ENCODE data around the gene SUMO4.
"Not testable (repeated sequence)": the region's sequence is repeated elsewhere in the genome, so short reads cannot be mapped to it uniquely, and the experiment has no call there.

SUMO4 gene

DNA sequence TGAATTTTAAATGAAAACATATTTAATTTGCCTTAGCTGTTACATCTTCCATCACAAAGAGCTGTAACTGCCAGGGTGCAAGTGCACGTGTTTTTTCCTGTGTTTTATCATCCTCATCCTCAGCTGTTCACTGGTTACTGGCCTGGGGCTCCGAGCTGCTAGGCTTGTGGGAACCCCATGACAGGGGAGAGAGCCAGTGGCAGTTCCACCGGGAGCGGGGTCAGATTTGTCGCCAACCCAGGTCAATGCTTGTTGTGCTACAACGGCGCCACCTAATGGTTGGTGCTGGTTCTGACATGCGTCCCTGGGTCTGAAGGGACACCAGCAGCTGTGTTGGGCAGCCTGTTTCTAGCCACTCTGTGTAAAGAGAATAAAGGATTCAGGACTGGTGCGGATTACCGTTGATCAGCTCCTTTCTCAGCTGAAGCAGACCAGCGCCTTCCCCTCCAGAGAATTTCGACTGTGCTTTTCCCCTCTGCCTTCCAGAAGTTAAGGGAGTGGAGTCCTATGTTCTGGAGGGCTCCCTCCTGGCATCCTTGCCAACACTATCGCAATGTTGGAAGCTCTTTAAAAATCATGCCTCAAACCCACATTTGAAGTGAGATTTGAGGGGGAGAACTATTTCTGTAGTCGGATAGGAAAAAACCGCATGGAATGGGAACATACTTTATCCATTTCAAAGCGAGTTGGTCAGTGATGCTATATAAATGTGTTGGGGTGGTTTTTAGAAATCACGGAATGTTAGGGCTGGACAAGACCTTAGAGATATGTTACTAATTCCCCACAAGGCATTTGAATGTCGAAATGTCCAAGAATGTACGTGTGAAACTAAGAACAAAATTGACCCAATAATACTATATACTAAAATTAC is 32.1 kb downstream of the SUMO4 start:
- peak overlapping the region; percentile 45 for H3K4me3 Mint-ChIP-seq
- no peaks in the 10 kb centered on the region for H3K36me3 Mint-ChIP-seq (ENCODE audit: low read depth)
- peak; percentile 95 for DNase-seq
- no peaks in the 10 kb centered on the region for H3K9me3 Mint-ChIP-seq
- peak overlapping the region; percentile 79 for H3K27ac Mint-ChIP-seq
- peaks cover 7% of the 10 kb centered on the region for H3K4me1 Mint-ChIP-seq (ENCODE audit: low read depth)
- no peaks in the 10 kb centered on the region for H3K27me3 Mint-ChIP-seq

DNA sequence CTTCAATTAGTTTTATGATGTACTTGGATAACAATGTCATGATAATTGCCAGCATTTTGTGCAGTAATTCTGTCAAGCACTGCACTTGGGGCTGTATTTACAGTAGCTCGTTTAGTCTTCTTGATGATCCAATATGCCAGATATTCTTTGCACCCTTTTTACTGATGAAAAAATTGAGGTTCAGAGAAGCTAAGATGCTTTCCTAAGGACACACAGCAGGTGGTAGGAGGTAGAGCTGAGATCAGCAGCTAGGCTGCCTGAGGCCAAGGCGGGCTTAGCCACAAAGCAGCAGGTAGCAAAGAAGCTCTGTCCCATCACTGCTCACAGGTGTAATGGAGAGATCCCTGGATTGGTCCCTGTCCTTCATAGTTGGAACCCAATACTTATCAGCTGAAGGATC is 33.3 kb downstream of the SUMO4 start:
- H3K27ac Mint-ChIP-seq, result no peak overlapping the region
- no peaks in the 10 kb centered on the region for H3K27me3 Mint-ChIP-seq

DNA sequence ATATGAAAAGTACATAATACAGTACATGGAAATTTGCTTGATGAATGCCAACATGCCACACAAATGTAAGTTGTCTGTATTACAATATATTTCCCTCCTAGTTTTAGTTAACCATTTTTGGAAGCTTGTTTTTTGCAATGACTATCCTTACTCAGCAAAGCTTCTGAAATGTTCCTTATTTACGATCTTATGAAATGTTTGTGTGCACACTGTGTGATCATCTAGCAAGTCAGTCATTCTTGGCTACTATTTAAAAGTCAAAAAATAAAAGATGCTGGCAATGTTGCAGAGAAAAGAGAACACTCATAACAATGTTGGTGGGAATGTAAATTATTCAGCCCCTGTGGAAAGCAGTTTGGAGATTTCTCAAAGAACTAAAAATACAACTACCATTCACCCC is 33.8 kb downstream of the SUMO4 start:
- Mint-ChIP-seq H3K4me3 (no peak overlapping the region), H3K9me3 (no peaks in the 10 kb centered on the region), H3K27me3 (no peaks in the 10 kb centered on the region), H3K36me3 (ENCODE audit: low read depth) (no peaks in the 10 kb centered on the region), H3K27ac (no peak overlapping the region), H3K4me1 (ENCODE audit: low read depth) (peaks cover 14% of the 10 kb centered on the region)
- no peak for DNase-seq

More for the DNA sequence above, 33.3 kb downstream of the SUMO4 start:
- Mint-ChIP-seq H3K36me3 (ENCODE audit: low read depth) (no peaks in the 10 kb centered on the region), H3K4me3 (no peak overlapping the region), H3K9me3 (no peaks in the 10 kb centered on the region), H3K4me1 (ENCODE audit: low read depth) (peaks cover 12% of the 10 kb centered on the region)
- DNase-seq, result no peak

DNA sequence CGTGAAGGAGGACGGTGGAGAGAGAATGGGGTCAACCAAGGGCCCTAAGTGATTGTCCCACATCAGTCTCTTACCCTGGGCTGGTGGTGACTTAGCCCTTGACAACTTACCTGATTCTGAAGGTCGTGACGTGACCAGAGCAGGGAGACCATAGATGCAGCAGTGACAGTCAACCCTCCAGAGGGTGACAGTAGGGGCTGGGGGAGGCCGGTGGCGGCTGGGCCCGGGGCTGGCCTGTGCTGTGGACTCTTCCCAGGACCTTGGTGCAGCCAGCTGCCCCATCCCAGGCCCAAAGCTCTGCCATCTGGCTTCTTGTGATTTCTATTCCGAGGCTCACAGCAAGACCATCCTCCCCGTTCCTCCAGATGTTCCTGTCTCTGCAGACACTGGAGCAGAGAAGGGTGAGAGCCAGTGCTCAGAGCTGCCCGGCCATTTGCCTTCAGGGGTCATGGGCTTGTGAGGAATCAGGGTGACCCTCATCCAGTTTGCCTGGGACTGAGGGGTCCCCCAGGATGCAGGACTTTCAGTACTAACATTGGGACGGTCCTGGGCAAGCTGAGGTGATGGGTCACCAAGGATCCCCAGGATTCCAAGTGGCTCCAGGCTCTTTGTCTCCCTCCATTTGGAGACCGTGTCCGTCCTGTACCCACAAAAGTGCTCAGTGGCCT is 36.0 kb downstream of the SUMO4 start:
- peak overlapping the region; percentile 14 for H3K27ac Mint-ChIP-seq
- H3K4me1 Mint-ChIP-seq (ENCODE audit: low read depth), result peaks cover 21% of the 10 kb centered on the region
- H3K9me3 Mint-ChIP-seq, result no peaks in the 10 kb centered on the region
- no peak overlapping the region for H3K4me3 Mint-ChIP-seq
- no peaks in the 10 kb centered on the region for H3K36me3 Mint-ChIP-seq (ENCODE audit: low read depth)
- no peak for DNase-seq
- no peaks in the 10 kb centered on the region for H3K27me3 Mint-ChIP-seq

DNA sequence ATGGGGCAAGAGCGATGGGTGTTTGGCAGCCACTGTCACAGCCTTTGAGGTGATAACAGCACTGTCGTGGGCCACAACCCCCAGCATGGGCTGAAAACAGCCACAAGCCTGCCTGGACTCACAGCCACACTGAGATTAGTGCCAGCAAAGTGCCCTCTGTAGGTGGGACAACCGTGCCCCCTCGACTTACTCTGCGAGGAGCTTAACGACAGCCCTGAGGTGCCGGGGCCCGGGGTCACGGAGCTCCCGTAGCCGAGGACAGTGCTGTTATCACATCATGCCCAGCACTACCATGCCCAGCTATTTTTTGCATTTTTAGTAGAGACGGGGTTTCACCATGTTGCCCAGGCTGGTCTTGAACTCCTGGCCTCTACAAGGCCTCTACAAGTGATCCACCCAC is 36.6 kb downstream of the SUMO4 start:
- Mint-ChIP-seq H3K36me3 (ENCODE audit: low read depth) (no peaks in the 10 kb centered on the region), H3K4me3 (no peak overlapping the region), H3K27ac (peak overlapping the region; percentile 14), H3K4me1 (ENCODE audit: low read depth) (peaks cover 21% of the 10 kb centered on the region), H3K27me3 (no peaks in the 10 kb centered on the region), H3K9me3 (no peaks in the 10 kb centered on the region)
- no peak for DNase-seq

DNA sequence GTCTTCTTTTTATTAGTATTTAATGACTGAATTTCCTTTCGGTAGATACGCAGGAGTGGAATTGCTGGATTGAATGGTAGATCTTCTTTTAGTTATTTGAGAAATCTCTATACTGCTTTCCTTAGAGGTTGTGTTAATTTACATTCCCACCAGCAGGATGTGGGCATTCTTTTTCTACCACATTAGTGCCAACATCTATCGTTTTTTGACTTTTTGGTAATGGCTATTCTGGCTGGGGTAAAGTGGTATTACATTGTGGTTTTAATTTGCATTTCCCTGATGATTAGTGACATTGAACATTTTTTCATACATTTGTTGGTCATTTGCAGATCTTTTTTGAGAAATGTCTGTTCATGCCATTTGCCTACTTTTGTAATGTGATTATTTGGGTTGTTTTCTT is 37.1 kb downstream of the SUMO4 start:
- no peak overlapping the region for H3K4me3 Mint-ChIP-seq
- no peaks in the 10 kb centered on the region for H3K9me3 Mint-ChIP-seq
- peak overlapping the region; percentile 14 for H3K27ac Mint-ChIP-seq
- H3K36me3 Mint-ChIP-seq (ENCODE audit: low read depth), result no peaks in the 10 kb centered on the region
- peaks cover 16% of the 10 kb centered on the region for H3K4me1 Mint-ChIP-seq (ENCODE audit: low read depth)
- no peaks in the 10 kb centered on the region for H3K27me3 Mint-ChIP-seq
- DNase-seq, result no peak

DNA sequence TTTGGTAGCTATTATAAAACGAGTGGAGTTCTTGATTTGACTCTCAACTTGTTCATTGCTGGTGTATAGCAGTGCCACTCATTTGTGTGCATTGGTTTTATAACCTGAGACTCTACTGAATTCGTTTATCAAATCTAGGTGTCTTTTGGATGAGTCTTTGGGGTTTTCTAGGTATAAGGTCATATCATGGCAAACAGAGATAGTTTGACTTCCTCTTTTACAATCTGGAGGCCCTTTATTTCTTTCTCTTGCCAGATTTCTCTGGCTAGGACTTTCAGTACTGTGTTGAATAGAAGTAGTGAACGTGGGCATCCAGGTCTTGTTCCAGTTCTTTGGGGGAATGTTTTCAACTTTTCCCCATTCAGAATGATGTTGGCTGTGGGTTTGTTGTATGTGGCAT is 38.8 kb downstream of the SUMO4 start:
- Mint-ChIP-seq H3K9me3 (no peaks in the 10 kb centered on the region), H3K27me3 (no peaks in the 10 kb centered on the region), H3K4me3 (no peak overlapping the region)

DNA sequence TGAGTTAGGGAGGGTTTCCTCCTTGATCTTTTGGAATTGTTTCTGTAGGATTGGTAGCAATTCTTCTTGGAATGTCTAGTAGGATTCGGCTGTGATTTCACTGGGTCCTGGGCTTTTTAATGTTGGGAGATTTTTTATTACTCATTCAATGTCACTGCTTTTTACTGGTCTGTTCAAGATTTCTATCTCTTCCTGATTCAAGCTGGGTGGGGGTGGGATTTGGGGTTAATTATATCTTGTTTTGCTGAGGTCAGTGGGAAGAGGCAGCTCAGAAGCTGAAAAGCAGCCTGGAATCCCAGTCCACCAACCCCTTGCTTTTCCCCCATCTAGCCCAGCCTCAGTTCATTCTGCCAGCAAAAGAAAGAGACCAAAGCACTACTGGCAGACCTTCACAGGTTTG is 39.6 kb downstream of the SUMO4 start:
- Mint-ChIP-seq H3K9me3 (peaks cover 3% of the 10 kb centered on the region), H3K4me3 (no peak overlapping the region), H3K4me1 (ENCODE audit: low read depth) (peaks cover 20% of the 10 kb centered on the region), H3K36me3 (ENCODE audit: low read depth) (no peaks in the 10 kb centered on the region), H3K27ac (peak overlapping the region; percentile 35), H3K27me3 (no peaks in the 10 kb centered on the region)
- DNase-seq, result no peak

More for the DNA sequence above, 38.8 kb downstream of the SUMO4 start:
- no peak for DNase-seq
- Mint-ChIP-seq H3K36me3 (ENCODE audit: low read depth) (no peaks in the 10 kb centered on the region), H3K27ac (peak overlapping the region; percentile 4), H3K4me1 (ENCODE audit: low read depth) (peaks cover 18% of the 10 kb centered on the region)

DNA sequence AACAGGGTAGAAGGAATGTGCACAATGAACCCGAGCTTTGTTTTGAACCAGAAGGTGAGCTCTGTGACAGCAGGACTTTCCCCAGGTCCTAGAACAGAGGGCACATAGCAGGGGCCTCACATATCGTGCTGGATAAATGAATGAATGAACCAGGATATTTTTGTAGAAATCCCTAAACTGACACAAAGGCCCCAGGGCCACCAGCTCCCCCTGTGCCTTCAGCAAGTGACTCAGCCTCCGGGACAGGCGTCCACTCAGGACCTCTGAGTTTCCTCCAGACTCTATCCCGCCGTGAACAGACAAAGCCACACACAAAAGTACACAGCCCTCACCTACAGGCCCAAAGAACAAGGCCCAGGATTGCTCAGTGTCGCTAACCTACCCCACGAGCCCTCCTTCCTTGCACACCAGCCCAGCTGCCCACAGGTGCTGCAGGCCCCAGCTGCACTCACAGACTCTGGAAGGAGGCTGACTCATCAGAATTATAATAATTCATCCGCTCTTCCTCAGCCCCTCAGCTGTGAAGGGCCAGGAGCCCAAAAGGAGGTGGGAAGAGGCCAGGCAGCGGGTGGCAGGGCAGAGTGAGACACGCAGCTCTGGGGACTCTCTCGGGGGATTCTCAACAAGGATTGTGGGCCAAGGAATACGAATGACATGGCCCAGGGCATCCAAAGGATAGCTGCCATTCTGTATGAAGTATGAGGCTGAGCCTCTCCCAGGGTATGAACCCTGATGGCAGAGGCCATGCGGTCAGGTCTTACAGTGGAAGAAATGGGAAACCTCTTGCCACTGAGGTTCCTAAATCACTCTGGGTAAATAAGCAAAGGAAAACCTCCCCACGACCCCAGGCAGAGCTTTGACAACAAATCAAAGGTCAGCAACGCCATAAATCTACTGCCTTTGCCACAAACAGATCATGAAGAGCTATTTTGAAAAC is 40.9 kb downstream of the SUMO4 start:
- DNase-seq, result no peak
- Mint-ChIP-seq H3K4me1 (ENCODE audit: low read depth) (peaks cover 27% of the 10 kb centered on the region), H3K27ac (no peak overlapping the region), H3K36me3 (ENCODE audit: low read depth) (no peaks in the 10 kb centered on the region), H3K4me3 (no peak overlapping the region), H3K9me3 (peaks cover 4% of the 10 kb centered on the region), H3K27me3 (no peaks in the 10 kb centered on the region)

DNA sequence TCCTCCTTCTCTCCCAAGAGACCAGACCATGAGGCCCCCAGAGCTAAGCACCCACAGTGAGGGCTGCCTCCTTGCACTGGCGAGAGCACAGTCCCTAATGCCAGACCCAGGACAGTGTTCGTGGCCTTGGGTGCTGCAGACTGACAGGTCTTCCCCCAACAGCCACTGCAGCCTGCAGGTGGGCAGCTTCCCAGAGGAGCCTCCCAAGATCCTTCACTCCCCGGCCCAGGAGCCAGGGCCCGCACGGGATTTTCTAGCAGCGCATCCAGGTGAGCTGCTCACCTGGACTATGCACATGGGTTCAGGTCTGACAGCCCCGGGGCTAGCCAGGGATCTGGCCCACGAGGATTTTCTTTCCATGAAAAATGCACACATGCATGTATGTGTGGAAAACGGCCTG is 41.7 kb downstream of the SUMO4 start:
- Mint-ChIP-seq H3K27me3 (no peaks in the 10 kb centered on the region), H3K4me1 (ENCODE audit: low read depth) (peaks cover 31% of the 10 kb centered on the region), H3K27ac (no peak overlapping the region), H3K9me3 (peaks cover 4% of the 10 kb centered on the region), H3K36me3 (ENCODE audit: low read depth) (no peaks in the 10 kb centered on the region), H3K4me3 (no peak overlapping the region)
- DNase-seq, result no peak

DNA sequence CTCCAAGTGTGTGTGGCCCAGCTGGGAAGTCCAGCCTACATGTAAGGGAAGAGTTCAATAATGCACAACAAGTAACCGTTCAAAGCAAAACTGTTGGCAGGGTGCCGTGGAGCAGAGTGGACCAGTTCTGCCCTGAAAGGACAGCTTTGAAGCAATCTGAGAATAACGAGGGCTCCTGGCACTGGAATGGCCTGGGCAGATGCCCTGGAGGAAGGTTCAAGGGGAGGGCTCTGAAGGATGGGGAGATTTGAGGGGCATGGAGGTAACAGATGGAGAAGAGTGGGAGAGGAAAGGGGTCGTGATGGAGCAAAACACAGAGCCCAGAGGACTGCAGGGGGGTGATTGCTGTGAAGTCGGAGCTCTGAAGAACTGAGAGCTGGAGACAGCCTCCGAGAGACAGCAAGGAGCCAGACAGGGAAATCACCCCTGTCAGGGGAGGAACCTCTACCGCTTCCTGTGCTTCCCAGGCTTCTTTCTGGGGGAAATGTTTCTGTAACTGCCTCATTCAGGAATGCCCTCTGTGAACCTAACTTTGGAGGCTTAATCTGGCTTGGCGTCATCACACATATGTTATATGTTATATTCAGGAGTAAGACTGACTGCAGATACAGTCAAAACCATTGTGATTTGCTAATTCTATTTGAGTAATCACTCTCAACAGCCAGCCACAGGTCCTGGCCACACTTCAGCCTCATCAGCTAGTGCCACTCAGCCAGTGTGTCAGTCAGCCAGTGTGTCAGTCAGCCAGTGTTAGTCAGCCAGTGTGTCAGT is 43.5 kb downstream of the SUMO4 start:
- H3K27ac Mint-ChIP-seq, result peak overlapping the region; percentile 59
- DNase-seq, result peak; percentile 24

DNA sequence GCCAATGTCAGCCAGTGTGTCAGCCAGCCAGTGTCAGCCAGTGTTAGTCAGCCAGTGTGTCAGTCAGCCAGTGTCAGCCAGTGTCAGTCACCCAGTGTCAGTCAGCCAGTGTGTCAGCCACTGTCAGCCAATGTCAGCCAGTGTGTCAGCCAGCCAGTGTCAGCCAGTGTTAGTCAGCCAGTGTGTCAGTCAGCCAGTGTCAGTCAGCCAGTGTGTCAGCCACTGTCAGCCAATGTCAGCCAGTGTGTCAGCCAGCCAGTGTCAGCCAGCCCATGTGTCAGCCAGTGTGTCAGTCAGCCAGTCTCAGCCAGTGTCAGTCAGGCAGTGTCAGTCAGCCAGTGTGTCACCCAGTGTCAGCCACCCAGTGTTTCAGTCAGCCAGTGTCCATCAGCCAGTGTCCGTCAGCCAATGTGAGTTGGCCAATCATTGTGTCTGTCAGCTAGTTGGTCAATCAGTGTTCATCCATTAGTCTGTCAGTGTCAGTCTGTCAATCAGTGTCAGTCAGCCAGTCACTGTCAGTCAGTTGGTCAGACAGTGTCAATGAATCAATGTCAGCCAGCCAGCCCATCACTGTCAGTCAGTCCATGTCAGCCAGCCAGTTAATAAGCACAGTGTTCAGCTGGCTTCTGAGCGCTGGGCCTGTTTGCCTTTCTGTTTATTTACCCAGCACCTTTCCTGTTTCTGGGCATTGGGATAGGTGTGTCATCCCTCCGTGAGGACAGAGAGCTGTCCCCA is 44.5 kb downstream of the SUMO4 start:
- H3K4me1 Mint-ChIP-seq (ENCODE audit: low read depth), result peaks cover 15% of the 10 kb centered on the region
- H3K27me3 Mint-ChIP-seq, H3K4me3 Mint-ChIP-seq, DNase-seq, H3K9me3 Mint-ChIP-seq: not testable (repeated sequence)
- peak overlapping the region; percentile 74 for H3K27ac Mint-ChIP-seq
- peaks cover 14% of the 10 kb centered on the region for H3K36me3 Mint-ChIP-seq (ENCODE audit: low read depth)

More for the DNA sequence above, 43.5 kb downstream of the SUMO4 start:
- H3K4me1 Mint-ChIP-seq (ENCODE audit: low read depth), result peaks cover 23% of the 10 kb centered on the region
- peaks cover 7% of the 10 kb centered on the region for H3K36me3 Mint-ChIP-seq (ENCODE audit: low read depth)
- no peak overlapping the region for H3K4me3 Mint-ChIP-seq
- H3K9me3 Mint-ChIP-seq, result peaks cover 4% of the 10 kb centered on the region
- no peaks in the 10 kb centered on the region for H3K27me3 Mint-ChIP-seq

DNA sequence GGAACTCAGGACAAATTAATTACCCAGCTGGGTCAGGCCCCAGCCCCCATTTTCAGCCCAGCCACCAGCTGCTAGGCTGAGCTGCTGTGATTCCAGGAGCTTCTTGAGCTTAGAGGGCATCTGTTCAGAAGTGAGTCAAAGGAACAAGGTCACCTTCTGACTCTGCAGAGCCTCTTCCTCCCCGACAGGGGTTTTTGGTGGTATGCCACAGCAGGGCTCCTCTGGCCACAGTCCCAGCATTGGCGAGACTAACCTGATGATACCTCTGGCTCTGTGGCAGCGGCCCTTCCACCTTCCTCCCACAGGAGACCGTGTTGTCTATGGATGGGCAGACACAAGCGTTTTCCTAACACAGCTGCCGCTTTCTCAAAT is 45.0 kb downstream of the SUMO4 start:
- H3K27ac Mint-ChIP-seq, result peak overlapping the region; percentile 74

More for the DNA sequence above, 45.0 kb downstream of the SUMO4 start:
- Mint-ChIP-seq H3K9me3 (peaks cover 4% of the 10 kb centered on the region), H3K4me1 (ENCODE audit: low read depth) (peaks cover 15% of the 10 kb centered on the region), H3K36me3 (ENCODE audit: low read depth) (peaks cover 20% of the 10 kb centered on the region), H3K27me3 (no peaks in the 10 kb centered on the region), H3K4me3 (no peak overlapping the region)
- DNase-seq, result no peak

Data from activated T-cell treated with anti-CD3 and anti-CD28 coated beads, Interleukin-2, amount 50 U/mL, for 24 hours (primary cell).